Tibial artery (tissue), 4 donors: ENCODE data around the gene QPRT.
A peak's percentile ranks its signal among the peaks of the same experiment; 100 is the strongest.
"Not testable (repeated sequence)": the region's sequence is repeated elsewhere in the genome, so short reads cannot be mapped to it uniquely, and the experiment has no call there.

ENCODE experiments used
- DNase-seq, 2 donors: peaks; one replicate each; pipeline ENCODE4 v3.0.0-alpha.2; 2019
- H3K27ac ChIP-seq, 2 donors: fragments of 200-600 bp; sonication (generic) in 1 of 2; 1 replicate in 1 of 2; 2 replicates in 1 of 2; pipeline ENCODE4 v1.5.1; 2018 to 2019; ENCODE audit warnings: mild to moderate bottlenecking in 1 of 2
- H3K27me3 ChIP-seq, 2 donors: fragments of 200-600 bp; sonication (generic) in 1 of 2; one replicate each; pipeline versions ENCODE4 v1.5.1 to v1.6.0; 2016 to 2019
- H3K36me3 ChIP-seq, 3 donors: fragments of 200-600 bp; sonication (generic) in 2 of 3; one replicate each; pipeline ENCODE4 v1.5.1; 2016 to 2019; ENCODE audit warnings: mild to moderate bottlenecking in 2 of 3
- H3K4me1 ChIP-seq, 4 donors: fragments of 200-600 bp; sonication (generic) in 2 of 4; 1 replicate in 3 of 4; 2 replicates in 1 of 4; pipeline ENCODE4 v1.5.1; 2016 to 2019
- H3K4me3 ChIP-seq, 2 donors: fragments of 200-600 bp; sonication (generic) in 1 of 2; 1 replicate in 1 of 2; 2 replicates in 1 of 2; pipeline ENCODE4 v1.5.1; 2018 to 2019; ENCODE audit warnings: mild to moderate bottlenecking in 2 of 2
- H3K9me3 ChIP-seq, 3 donors: fragments of 200-600 bp; sonication (generic) in 1 of 3; one replicate each; pipeline ENCODE4 v1.5.1; 2016 to 2019
- intact Hi-C: fragments of 100-400 bp; cut with DNase I; formaldehyde crosslinking; loops from one replicate; pipeline ENCODE4 v1.15.0; 2023; ENCODE audit warnings: low total_unique reads
- TF ChIP-seq, protein P1 (sequence below), 2 experiments: fragments of 200-600 bp in 1 of 2; fragments of 450-650 bp in 1 of 2; IDR thresholded peaks; one replicate each; pipeline ENCODE4 v1.5.1; 2017 to 2019; ENCODE audit warnings: antibody characterized with exemption in 2 of 2, mild to moderate bottlenecking in 1 of 2, moderate library complexity in 1 of 2

The QPRT gene

DNA sequence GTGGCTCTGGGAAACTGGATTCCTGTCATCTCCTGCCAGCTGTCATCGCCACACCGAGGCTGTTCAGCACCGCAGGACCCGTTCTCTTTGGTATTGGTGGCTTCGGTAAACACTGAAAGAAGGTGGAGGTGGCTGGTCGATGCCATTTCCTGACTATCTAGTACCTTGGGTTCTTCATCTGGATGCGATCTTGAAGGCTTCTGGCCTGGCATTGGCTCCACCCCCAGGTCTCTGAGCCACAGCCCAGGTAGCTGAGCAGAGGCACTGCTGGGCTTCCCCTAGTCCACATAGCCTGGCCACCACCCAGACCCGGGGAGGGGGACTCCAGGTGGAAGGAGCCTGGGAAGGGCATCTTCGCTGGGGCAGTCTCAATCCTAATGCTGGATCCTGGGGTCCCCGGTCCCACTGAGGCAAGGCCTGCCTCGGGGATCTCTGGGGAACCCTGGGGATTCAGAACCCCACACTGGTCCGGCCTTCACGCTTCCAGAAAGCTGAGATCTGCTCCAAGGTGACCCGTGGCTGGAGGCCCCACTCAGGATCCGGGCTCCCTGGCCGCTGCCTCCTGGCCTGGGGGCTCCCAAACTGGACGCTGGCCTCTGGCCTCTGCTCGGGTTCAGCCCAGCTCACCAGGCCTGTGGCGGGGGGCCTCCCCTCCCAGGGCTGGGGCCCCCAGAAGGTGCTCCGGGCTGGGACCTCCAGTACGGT is 65.0 kb downstream of the QPRT start:
- intact Hi-C loops = no loop called here
- Histone ChIP-seq H3K27me3 (peaks cover 0 to 32% of the 10 kb centered on the region in 2 donors), H3K9me3 (no peaks in the 10 kb centered on the region), H3K4me1 (no peaks in the 10 kb centered on the region), H3K27ac (no peak overlapping the region), H3K36me3 (no peaks in the 10 kb centered on the region), H3K4me3 (no peak overlapping the region)
- no peak for DNase-seq
- TF ChIP-seq, protein P1, sequence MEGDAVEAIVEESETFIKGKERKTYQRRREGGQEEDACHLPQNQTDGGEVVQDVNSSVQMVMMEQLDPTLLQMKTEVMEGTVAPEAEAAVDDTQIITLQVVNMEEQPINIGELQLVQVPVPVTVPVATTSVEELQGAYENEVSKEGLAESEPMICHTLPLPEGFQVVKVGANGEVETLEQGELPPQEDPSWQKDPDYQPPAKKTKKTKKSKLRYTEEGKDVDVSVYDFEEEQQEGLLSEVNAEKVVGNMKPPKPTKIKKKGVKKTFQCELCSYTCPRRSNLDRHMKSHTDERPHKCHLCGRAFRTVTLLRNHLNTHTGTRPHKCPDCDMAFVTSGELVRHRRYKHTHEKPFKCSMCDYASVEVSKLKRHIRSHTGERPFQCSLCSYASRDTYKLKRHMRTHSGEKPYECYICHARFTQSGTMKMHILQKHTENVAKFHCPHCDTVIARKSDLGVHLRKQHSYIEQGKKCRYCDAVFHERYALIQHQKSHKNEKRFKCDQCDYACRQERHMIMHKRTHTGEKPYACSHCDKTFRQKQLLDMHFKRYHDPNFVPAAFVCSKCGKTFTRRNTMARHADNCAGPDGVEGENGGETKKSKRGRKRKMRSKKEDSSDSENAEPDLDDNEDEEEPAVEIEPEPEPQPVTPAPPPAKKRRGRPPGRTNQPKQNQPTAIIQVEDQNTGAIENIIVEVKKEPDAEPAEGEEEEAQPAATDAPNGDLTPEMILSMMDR (IDR thresholded peaks at IDR 0.05) = no peak

DNA sequence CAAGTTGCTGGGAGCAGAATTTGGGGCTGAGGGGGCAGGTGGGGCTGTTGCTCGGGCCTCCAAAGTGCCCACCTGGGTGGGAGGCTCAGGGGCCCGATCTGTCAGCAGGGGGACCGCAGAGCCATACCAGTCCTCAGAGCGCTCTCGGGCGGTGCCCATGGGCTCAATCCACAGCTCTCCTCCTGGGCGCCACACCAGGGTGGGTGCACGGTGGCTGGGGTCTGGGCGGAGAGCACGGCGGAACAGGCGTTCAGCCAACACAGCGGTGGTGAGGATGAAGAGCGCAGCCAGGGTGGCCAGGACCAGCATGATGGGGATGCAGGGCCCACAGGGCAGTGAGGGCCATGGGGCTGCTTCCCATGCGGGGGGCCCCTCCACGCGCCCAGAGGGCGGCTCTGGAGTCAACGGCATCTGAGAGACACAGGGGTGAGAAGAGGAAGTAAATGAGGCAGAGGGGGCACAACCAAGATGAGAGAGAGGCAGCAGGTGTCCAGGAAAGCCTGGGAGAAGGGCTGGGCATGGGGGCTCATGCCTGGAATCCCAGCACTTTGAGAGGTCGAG is 65.6 kb downstream of the QPRT start:
- Histone ChIP-seq H3K4me3 (no peak overlapping the region), H3K9me3 (no peaks in the 10 kb centered on the region), H3K27me3 (peaks cover 0 to 32% of the 10 kb centered on the region in 2 donors), H3K36me3 (no peaks in the 10 kb centered on the region), H3K27ac (no peak overlapping the region), H3K4me1 (no peaks in the 10 kb centered on the region)
- intact Hi-C loops = no loop called here
- DNase-seq = no peak
- TF ChIP-seq, protein P1 (IDR thresholded peaks at IDR 0.05) = no peak

DNA sequence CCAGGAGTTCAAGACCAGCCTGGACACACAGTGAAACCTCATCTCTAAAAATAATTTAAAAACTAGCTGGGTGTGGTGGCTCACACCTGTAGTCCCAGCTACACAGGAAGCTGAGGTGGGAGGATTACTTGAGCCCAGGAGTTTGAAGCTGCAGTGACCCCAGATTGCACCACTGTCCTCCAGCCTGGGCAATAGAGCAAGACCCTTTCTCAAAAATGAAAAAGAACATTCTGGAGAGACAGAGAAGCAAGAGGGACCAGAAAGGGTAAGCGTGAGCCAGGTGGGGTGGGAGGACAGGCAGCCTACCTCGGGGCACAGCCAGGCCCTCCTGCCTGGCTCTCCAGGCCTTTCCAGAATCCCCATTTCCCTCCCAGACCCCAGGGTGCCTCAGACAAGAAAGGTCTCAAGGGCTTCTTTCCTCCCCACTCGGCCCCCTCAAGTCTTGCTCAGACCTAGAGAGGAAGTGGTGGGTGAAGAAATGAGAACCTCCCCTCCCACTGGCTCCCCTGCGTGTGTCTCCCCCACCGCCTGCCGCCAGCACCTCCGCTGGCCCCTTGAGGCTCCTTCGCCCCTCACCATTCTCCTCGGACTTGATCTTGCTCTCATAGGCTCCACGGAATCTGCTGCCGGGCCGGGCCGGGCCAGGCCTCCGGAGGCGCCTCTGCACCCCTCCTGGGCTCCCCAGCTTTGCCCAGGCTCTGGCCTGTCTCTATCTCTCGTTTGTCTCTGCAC is 66.3 kb downstream of the QPRT start:
- no peaks in the 10 kb centered on the region for H3K9me3 ChIP-seq
- peaks cover 0 to 32% of the 10 kb centered on the region in 2 donors for H3K27me3 ChIP-seq
- no peaks in the 10 kb centered on the region for H3K4me1 ChIP-seq
- intact Hi-C loops = no loop called here
- TF ChIP-seq, protein P1 (IDR thresholded peaks at IDR 0.05) = no peak
- DNase-seq = no peak
- H3K27ac ChIP-seq = no peak overlapping the region
- H3K36me3 ChIP-seq = no peaks in the 10 kb centered on the region
- H3K4me3 ChIP-seq = peak overlapping the region; percentile 22 to 27

DNA sequence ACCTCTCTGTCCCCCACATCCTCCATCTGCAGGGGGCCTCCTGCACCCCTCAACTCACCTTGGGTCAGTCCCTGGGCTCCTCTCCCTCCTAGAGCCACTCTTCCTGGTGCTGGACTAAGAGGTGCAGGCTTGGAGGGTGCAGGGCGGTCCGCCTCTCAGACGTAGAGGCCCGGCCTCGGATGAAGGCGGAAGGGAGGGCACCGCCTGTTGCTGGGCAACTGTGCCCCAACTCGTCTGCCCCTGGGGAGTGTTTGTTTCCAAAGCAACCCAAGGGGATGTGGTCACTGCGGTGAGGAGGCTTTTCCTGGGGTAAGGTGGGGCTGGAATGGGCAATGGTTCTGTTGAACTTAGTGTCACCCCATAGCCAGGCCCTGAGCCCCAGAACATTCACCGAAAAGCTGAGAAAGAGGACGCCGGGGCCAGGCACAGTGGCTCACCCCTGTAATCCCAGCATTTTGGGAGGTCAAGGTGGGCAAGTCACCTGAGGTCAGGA is 66.9 kb downstream of the QPRT start, which contains the start of gene C16orf54:
C16orf54 (minus strand) TSS at position 138 of the 493 bp plus-strand sequence. CDS start 1,039 bp downstream, outside the sequence.
- intact Hi-C loops = no loop called here
- peak; percentile 47 to 74 for DNase-seq
- Histone ChIP-seq H3K27ac (no peak within 1 kb of the TSS), H3K4me3 (peak within 1 kb of the TSS; percentile 22 to 27), H3K4me1 (no peaks in the 10 kb centered on the region), H3K9me3 (no peaks in the 10 kb centered on the region), H3K36me3 (no peaks in the 10 kb centered on the region), H3K27me3 (peaks cover 0 to 31% of the 10 kb centered on the region in 2 donors)
- TF ChIP-seq, protein P1 (IDR thresholded peaks at IDR 0.05) = no peak

DNA sequence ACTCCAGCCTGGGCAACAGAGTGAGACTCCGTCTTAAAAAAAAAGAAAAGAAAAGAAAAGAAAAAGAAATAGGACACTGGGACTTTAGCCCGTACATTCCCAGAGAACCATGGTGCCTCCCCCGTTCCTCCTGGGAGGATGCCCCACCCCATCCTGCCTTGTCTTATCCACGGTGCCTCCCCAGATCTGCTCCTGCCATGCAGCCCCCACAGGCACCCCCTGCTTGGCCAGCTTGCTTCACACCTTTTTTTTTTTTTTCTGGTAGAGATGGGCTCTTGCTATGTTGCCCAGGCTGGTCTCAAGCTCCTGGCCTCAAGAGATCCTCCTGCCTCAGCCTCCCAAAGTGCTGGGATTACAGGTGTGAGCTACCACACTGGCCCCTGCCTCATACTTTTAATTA is 67.5 kb downstream of the QPRT start:
- peaks cover 0 to 27% of the 10 kb centered on the region in 2 donors for H3K27me3 ChIP-seq

More for the DNA sequence above, 67.5 kb downstream of the QPRT start:
- H3K27ac ChIP-seq, H3K36me3 ChIP-seq, H3K4me3 ChIP-seq, H3K9me3 ChIP-seq, H3K4me1 ChIP-seq, intact Hi-C loops, DNase-seq: not testable (repeated sequence)
